HG02798 (cell line): Measurements from ENCODE around the gene CAMK1D.
"Not testable (repeated sequence)": the region's sequence is repeated elsewhere in the genome, so short reads cannot be mapped to it uniquely, and the experiment has no call there.

Experiments
- ATAC-seq: cut with Tn5 transposase; IDR thresholded peaks from one replicate; pipeline ENCODE4 v1.9.1; 2021; ENCODE audit warnings: mild to moderate bottlenecking; ENCODE audit not compliant: unreplicated experiment, poor library complexity

The CAMK1D gene

GRCh38 chr10:12796401-12797160 is 447.2 kb downstream of the CAMK1D start:
- no peak for ATAC-seq

GRCh38 chr10:12797471-12798262 is 448.3 kb downstream of the CAMK1D start:
- ATAC-seq, result no peak

- ATAC-seq, result no peak
Measured at GRCh38 chr10:12799144-12799543, 449.8 kb downstream of the CAMK1D start.

DNA sequence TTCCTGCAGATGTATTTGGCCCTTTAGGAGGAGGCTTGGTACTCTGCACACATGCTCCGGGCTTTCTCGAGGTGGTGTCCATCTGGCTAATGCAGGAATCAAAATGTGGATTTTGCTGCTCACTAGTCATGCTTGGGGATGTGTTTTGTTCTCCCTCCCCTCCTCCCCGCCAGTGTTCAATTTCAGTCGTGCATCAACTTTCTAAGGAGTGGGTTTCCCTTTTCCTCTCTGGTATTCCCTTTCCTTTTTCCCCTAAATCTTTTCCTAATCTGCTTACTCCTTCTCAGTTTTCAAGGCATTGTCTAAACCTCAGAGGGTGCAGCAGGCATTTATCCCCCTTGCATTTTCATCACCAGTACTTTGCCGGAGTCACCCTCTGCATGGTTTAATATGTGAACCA is 450.4 kb downstream of the CAMK1D start:
- no peak for ATAC-seq

GRCh38 chr10:12800302-12800701 is 451.0 kb downstream of the CAMK1D start:
- ATAC-seq, result no peak

DNA sequence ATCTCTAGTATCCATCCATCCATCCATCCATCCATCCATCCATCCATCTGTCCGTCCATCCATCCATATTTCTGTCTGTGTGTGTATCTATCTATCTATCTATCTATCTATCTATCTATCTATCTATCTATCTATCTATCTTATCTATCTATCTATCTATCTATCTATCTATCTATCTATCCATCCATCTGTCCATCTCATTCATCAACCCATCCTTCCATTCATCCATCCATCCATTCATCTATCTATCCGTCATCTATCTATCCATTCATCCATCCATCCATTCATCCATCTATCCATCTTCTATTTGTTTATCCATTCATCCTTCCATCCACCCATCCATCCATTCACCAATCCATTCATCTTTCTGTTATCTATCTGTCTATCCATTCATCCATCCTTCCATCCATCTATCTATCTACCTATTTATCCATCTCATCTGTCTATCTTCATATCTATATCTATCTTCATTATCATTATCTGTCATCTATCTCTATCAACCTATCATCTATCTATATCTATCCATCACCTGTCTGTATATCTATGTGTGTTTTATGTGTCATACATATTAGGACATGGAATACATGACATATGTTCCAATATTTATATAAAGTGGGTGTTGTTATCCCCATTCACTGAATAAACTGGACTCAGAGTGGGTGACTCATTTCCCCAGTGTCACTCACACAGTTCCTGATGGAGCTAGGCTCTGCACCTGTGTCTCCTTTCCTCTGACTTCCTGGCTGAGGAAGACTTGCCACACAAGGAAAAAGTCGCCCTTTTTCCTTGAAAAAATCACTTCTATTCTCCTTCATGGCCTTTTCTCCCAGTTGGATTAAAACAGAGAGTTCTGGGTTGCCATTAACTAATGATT is 452.1 kb downstream of the CAMK1D start:
- ATAC-seq, result no peak

GRCh38 chr10:12803776-12804175 is 454.4 kb downstream of the CAMK1D start:
- no peak for ATAC-seq

GRCh38 chr10:12806228-12807095 is 457.1 kb downstream of the CAMK1D start:
- ATAC-seq, result no peak

DNA sequence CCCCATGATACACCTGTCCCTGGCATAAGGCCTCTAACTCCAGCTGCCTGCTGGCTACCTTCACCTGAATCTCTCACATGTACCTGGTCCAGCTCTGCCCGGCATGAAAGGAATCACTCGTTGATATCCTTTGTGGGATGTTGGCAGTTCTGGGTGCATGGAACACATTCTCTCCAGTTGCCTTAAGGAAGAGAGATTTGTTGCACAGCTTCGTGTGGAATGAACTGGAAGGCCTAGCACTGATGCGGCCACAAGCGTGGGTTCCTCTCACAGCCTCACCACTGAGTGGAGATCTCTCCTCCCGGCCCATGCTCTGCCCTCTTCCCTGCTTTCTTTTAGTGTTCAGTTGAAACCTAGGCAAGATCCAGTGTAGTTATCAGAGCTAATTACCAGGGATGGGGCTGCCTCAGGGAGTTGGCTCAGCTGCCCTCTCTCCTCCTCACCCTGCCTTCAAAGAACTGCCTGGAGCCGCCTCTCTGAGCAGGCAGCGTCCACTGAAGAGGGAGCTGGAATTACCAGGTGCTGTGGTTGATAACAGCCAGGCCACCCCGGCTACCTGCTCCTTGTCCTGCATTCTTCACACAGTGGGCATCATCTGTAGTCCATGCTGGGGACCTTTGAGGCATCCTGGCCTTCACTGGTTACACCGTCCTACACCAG is 457.9 kb downstream of the CAMK1D start:
- no peak for ATAC-seq

GRCh38 chr10:12808014-12808613 is 458.8 kb downstream of the CAMK1D start:
- no peak for ATAC-seq

- not testable (repeated sequence) for ATAC-seq
Measured at GRCh38 chr10:12810046-12810445, 460.7 kb downstream of the CAMK1D start.

GRCh38 chr10:12811826-12812225 is 462.5 kb downstream of the CAMK1D start:
- no peak for ATAC-seq

GRCh38 chr10:12812571-12812970 is 463.2 kb downstream of the CAMK1D start:
- no peak for ATAC-seq

GRCh38 chr10:12814166-12814565 is 464.8 kb downstream of the CAMK1D start:
- no peak for ATAC-seq

DNA sequence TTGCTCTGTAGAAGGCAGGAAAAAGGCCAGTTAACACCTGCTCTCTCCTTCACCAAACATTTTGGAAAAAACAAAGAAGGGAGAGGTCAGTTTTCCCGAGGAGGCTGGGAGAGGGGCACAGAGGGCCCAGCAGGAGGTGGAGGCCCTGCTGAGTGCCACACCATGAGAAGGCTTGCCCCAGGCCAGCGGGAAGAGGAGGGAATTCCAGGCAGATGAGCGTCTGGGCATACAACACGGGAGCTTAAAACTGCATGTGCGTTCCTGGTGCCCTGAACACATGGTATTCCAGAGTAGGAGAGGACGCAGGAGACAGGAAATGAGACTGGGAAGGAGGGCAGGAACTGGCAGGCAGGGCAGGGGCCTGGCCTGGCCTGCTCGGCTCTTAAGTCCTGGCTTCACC is 469.7 kb downstream of the CAMK1D start:
- no peak for ATAC-seq

GRCh38 chr10:12819656-12820055 is 470.3 kb downstream of the CAMK1D start:
- no peak for ATAC-seq

- no peak for ATAC-seq
Measured at GRCh38 chr10:12822126-12822892, 473.0 kb downstream of the CAMK1D start.

- ATAC-seq, result no peak
Measured at GRCh38 chr10:12822893-12823170, 473.5 kb downstream of the CAMK1D start.
